Neural progenitor cell (in vitro differentiated cells): ENCODE data around the gene SNX20. TPM values are rescaled to one million over a fixed set of nuclear protein-coding genes. Genes with fewer than 3 reads are reported as not detected.

Experiments used
- DNase-seq: peaks from one replicate; pipeline ENCODE4 v3.0.0-alpha.2; 2016; ENCODE audit warnings: low spot score
- H2AFZ ChIP-seq: fragments of 200-600 bp; sonication (generic); replicated peaks from 2 replicates; pipeline ENCODE4 v1.6.1; 2016; ENCODE audit warnings: antibody characterized with exemption
- H3F3A ChIP-seq: fragments of 200-600 bp; sonication (generic); 2 replicates; pipeline ENCODE4 v1.6.1; 2016; ENCODE audit warnings: antibody characterized with exemption, low read depth
- H3K27ac ChIP-seq: fragments of 200-600 bp; sonication (generic); 2 replicates; pipeline ENCODE4 v1.5.1; 2016; ENCODE audit warnings: mild to moderate bottlenecking
- H3K27me3 ChIP-seq: fragments of 200-600 bp; sonication (generic); 2 replicates; pipeline ENCODE4 v1.6.1; 2016; ENCODE audit warnings: mild to moderate bottlenecking, moderate library complexity
- H3K36me3 ChIP-seq: fragments of 200-600 bp; sonication (generic); 2 replicates; pipeline ENCODE4 v1.5.1; 2016
- H3K4me1 ChIP-seq: fragments of 200-600 bp; sonication (generic); 2 replicates; pipeline ENCODE4 v1.6.1; 2016; ENCODE audit warnings: mixed run types
- H3K4me2 ChIP-seq: fragments of 200-600 bp; sonication (generic); 2 replicates; pipeline ENCODE4 v1.6.1; 2016
- H3K4me3 ChIP-seq: fragments of 200-600 bp; sonication (generic); 2 replicates; pipeline ENCODE4 v1.5.1; 2016
- H3K79me2 ChIP-seq: fragments of 200-600 bp; sonication (generic); 2 replicates; pipeline ENCODE4 v1.6.1; 2016; ENCODE audit warnings: low read depth
- H3K9ac ChIP-seq: fragments of 200-600 bp; sonication (generic); 2 replicates; pipeline ENCODE4 v1.6.1; 2016
- H3K9me3 ChIP-seq: fragments of 200-600 bp; sonication (generic); 2 replicates; pipeline ENCODE4 v1.5.1; 2016; ENCODE audit warnings: low read depth
- H4K20me1 ChIP-seq: fragments of 200-600 bp; sonication (generic); 2 replicates; pipeline ENCODE4 v1.6.1; 2016; ENCODE audit warnings: low read depth
- H3K27ac Mint-ChIP-seq: 3 replicates; pipeline ENCODE4 v1.8.0; 2021; ENCODE audit warnings: mixed read lengths
- H3K27me3 Mint-ChIP-seq: 2 replicates; pipeline ENCODE4 v1.8.0; 2022; ENCODE audit warnings: low read depth, mild to moderate bottlenecking, inconsistent platforms, moderate library complexity, mixed read lengths; ENCODE audit not compliant: insufficient read depth
- H3K36me3 Mint-ChIP-seq: 3 replicates; pipeline ENCODE4 v1.8.0; 2021; ENCODE audit warnings: mixed read lengths
- H3K4me1 Mint-ChIP-seq: 3 replicates; pipeline ENCODE4 v1.8.0; 2021; ENCODE audit warnings: mixed read lengths
- H3K4me3 Mint-ChIP-seq: 3 replicates; pipeline ENCODE4 v1.8.0; 2021; ENCODE audit warnings: mild to moderate bottlenecking, moderate library complexity, mixed read lengths
- H3K9me3 Mint-ChIP-seq: 3 replicates; pipeline ENCODE4 v1.8.0; 2020; ENCODE audit warnings: mixed read lengths
- CTCF ChIP-seq: fragments of 200-600 bp; sonication (generic); IDR thresholded peaks from 2 replicates; pipeline ENCODE4 v1.5.1; 2017; ENCODE audit warnings: antibody characterized with exemption, mild to moderate bottlenecking
- EZH2 ChIP-seq: fragments of 200-600 bp; sonication (generic); IDR thresholded peaks from 2 replicates; pipeline ENCODE4 v1.6.1; 2017; ENCODE audit warnings: antibody characterized with exemption, mild to moderate bottlenecking, moderate library complexity
- EZH2phosphoT487 ChIP-seq: fragments of 200-600 bp; sonication (generic); IDR thresholded peaks from 2 replicates; pipeline ENCODE4 v1.6.1; 2017; ENCODE audit warnings: antibody characterized with exemption
- total RNA-seq: library from RNA; depleted of rRNA; stranded (reverse); fragments of >200 nt; gene quantifications from 2 replicates; pipeline ENCODE4 v1.2.3, GENCODE V29; 2015; ENCODE audit warnings: low replicate concordance

The SNX20 gene
- total RNA-seq, 1 donor from 2014 or later, result not detected

DNA sequence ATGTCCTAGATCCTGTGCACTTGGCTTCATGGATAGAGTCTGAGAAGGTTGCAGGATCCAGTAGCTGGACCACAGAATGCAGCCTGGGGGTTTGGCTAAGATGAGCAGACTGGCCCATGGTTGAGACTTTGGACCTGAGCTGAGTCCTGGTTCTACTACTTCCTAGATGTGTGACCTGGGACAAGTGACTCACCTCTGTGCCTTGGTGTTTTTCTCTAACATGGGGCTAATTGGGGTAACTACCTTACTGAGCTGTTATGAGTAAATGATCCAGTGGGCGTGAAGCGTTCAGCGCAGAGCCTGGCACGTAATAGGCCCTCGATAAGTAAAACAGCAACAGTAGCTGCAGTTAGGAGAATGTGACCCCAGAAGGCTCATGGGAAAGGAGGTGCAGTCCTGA, 38.8 kb downstream of the SNX20 start:
- H3K4me1 Mint-ChIP-seq, result peaks cover 42% of the 10 kb centered on the region
- Histone ChIP-seq H3K79me2 (no peaks in the 10 kb centered on the region), H3K4me2 (no peak overlapping the region), H3K27me3 (no peaks in the 10 kb centered on the region), H3K36me3 (no peaks in the 10 kb centered on the region), H3K9ac (no peak overlapping the region), H3K9me3 (no peaks in the 10 kb centered on the region), H4K20me1 (no peaks in the 10 kb centered on the region), H3K27ac (no peak overlapping the region), H2AFZ (no peak overlapping the region), H3K4me3 (no peak overlapping the region), H3F3A (peaks cover 3% of the 10 kb centered on the region), H3K4me1 (peaks cover 15% of the 10 kb centered on the region)
- TF ChIP-seq EZH2 (no peak), CTCF (no peak), EZH2phosphoT487 (no peak)
- peaks cover 19% of the 10 kb centered on the region for H3K36me3 Mint-ChIP-seq
- H3K4me3 Mint-ChIP-seq, result no peak overlapping the region
- no peak overlapping the region for H3K27ac Mint-ChIP-seq
- no peak for DNase-seq
- H3K9me3 Mint-ChIP-seq, result no peaks in the 10 kb centered on the region
- peaks cover 7% of the 10 kb centered on the region for H3K27me3 Mint-ChIP-seq

GRCh38 chr16:50641818-50642187, 39.3 kb downstream of the SNX20 start:
- Mint-ChIP-seq H3K27ac (no peak overlapping the region), H3K27me3 (peaks cover 7% of the 10 kb centered on the region), H3K4me1 (peaks cover 38% of the 10 kb centered on the region), H3K36me3 (peaks cover 17% of the 10 kb centered on the region), H3K4me3 (no peak overlapping the region), H3K9me3 (no peaks in the 10 kb centered on the region)
- Histone ChIP-seq H4K20me1 (no peaks in the 10 kb centered on the region), H3K27me3 (no peaks in the 10 kb centered on the region), H3K36me3 (no peaks in the 10 kb centered on the region), H3K79me2 (no peaks in the 10 kb centered on the region), H2AFZ (no peak overlapping the region), H3F3A (peaks cover 3% of the 10 kb centered on the region), H3K4me3 (no peak overlapping the region), H3K4me2 (no peak overlapping the region), H3K27ac (no peak overlapping the region), H3K9ac (no peak overlapping the region), H3K4me1 (peaks cover 15% of the 10 kb centered on the region), H3K9me3 (no peaks in the 10 kb centered on the region)
- DNase-seq, result no peak
- TF ChIP-seq EZH2phosphoT487 (no peak), CTCF (no peak), EZH2 (no peak)

GRCh38 chr16:50640919-50641817, 39.9 kb downstream of the SNX20 start:
- no peaks in the 10 kb centered on the region for H3K9me3 Mint-ChIP-seq
- H3K27ac Mint-ChIP-seq, result no peak overlapping the region
- H3K4me2 ChIP-seq, result no peak overlapping the region
- DNase-seq, result no peak
- H3K27ac ChIP-seq, result no peak overlapping the region
- peaks cover 12% of the 10 kb centered on the region for H3K4me1 ChIP-seq
- H3F3A ChIP-seq, result peaks cover 3% of the 10 kb centered on the region
- H3K4me1 Mint-ChIP-seq, result peaks cover 36% of the 10 kb centered on the region
- no peak overlapping the region for H2AFZ ChIP-seq
- H3K4me3 Mint-ChIP-seq, result no peak overlapping the region
- H3K9ac ChIP-seq, result no peak overlapping the region
- H3K79me2 ChIP-seq, result no peaks in the 10 kb centered on the region
- TF ChIP-seq EZH2, result no peak
- no peaks in the 10 kb centered on the region for H3K9me3 ChIP-seq
- peaks cover 7% of the 10 kb centered on the region for H3K27me3 Mint-ChIP-seq
- H3K27me3 ChIP-seq, result no peaks in the 10 kb centered on the region
- no peaks in the 10 kb centered on the region for H4K20me1 ChIP-seq
- H3K36me3 ChIP-seq, result no peaks in the 10 kb centered on the region
- H3K36me3 Mint-ChIP-seq, result peaks cover 19% of the 10 kb centered on the region
- no peak overlapping the region for H3K4me3 ChIP-seq

DNA sequence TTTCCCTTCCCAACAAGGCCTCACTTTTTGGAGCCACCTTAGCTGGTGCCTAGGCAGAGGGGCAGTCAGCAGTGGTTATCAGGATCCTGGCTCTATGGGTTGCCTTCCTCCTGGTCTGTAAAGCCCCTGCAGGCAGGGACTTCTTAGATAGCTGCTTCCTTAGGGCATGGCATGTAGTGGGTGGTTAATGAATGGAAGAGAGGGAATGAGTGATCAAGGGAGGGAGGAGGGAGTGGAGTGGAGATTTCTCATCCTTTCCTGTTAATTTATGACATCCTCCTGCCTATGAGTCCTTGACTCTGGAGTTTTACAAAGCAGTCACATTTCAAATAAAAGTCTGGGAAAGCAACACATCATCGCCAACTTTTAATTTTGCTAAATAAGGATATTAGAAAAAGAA, 40.7 kb downstream of the SNX20 start:
- Histone ChIP-seq H3K4me1 (peaks cover 4% of the 10 kb centered on the region), H3K4me2 (no peak overlapping the region), H3K27me3 (no peaks in the 10 kb centered on the region), H3K9ac (no peak overlapping the region), H2AFZ (no peak overlapping the region), H3K36me3 (no peaks in the 10 kb centered on the region), H3K79me2 (no peaks in the 10 kb centered on the region), H3F3A (no peaks in the 10 kb centered on the region), H3K27ac (no peak overlapping the region), H3K4me3 (no peak overlapping the region), H3K9me3 (no peaks in the 10 kb centered on the region), H4K20me1 (no peaks in the 10 kb centered on the region)
- Mint-ChIP-seq H3K36me3 (peaks cover 19% of the 10 kb centered on the region), H3K27ac (no peak overlapping the region), H3K4me1 (peaks cover 36% of the 10 kb centered on the region), H3K9me3 (no peaks in the 10 kb centered on the region), H3K4me3 (no peak overlapping the region), H3K27me3 (peaks cover 10% of the 10 kb centered on the region)
- no peak for DNase-seq
- TF ChIP-seq EZH2phosphoT487 (no peak), CTCF (no peak), EZH2 (no peak)
